ENCODE data around the gene SPACA5.
"Not testable (repeated sequence)": the region's sequence is repeated elsewhere in the genome, so short reads cannot be mapped to it uniquely, and the experiment has no call there.

Gene SPACA5

GRCh38 chrX:48022100-48022499 is 15.3 kb downstream of the SPACA5 start:
- DNase-seq, result no peak

DNA sequence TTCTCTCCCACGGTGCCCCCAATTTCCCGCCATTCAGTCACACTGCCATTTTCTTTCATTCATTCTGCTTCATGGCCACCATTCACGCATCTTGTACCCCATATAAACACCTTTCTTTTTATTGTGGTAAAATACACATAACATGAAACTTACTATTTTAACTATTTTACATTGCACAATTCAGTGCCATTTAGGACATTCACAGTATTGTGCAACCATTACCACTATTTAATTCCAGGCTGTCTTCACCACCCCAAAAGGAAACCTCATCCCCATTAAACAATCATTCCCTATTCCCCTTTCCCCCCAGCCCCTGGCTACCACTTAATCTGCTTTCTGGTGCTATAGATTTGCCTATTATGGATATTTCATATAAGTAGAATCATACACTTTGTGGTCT is 15.9 kb downstream of the SPACA5 start:
- no peak for DNase-seq

DNA sequence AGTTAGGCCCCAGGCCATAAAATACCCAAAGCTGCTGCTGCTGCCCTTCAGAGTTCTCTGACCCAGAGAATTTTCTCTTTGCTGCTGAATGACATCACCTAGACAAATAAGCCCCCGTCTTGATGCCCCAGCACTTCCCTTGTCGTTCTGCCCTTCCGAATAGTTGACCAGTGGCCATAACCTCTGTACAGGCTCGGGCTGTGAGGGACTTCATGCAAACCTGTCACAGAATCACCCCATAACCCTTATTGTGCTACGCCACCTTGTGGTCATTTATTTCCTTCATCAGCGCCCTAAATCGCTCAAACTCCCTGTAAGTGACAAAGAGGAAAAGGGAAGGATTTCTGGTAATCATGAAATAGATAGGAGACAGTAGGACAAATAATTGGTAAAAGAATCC is 18.8 kb downstream of the SPACA5 start:
- DNase-seq, result peak; percentile 28

- DNase-seq, result not testable (repeated sequence)
Observed at GRCh38 chrX:48027545-48027944, 20.8 kb downstream of the SPACA5 start.

DNA sequence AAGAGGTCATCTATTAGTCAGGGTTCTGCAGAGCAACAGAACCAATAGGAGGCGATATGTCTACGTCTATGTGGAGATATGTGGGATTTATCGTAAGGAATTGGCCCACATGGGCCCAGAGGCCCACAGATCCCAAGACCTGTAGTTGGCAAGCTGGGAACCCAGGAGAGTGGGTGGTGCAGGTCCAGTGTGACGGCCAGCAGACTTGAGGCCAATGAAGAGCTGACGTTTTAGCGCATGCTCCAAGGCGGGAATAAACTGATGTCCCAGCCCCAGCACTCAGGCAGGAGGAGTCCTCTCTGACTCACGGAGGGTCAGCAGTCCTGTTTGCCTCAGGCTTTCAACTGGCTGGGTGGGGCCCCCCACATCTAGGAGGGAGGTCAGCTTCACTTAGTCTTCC is 21.3 kb downstream of the SPACA5 start:
- DNase-seq, result no peak

- DNase-seq, result no peak
Observed at GRCh38 chrX:48030237-48030636, 23.4 kb downstream of the SPACA5 start.

- not testable (repeated sequence) for DNase-seq
Observed at GRCh38 chrX:48030641-48031173, 23.9 kb downstream of the SPACA5 start.

DNA sequence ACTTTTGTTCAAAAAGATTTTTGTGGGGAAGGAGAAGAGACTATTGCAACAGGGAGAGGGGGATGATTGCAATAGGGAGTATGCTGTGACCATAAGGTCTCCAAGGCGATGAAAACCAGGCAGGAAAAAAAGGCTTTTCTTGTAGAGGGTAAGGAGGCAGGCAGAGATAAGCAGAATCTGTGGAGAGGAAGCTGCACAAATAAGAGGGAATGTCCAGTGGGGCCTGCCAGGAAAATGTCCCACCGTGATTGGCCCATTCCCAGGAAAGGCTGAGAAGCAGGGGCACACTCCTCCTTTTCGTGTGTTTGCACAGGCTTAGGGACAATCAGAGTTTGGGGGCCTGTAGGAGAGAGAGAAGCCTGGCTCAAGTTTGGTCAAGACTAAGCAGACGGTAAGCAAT is 29.1 kb downstream of the SPACA5 start:
- DNase-seq, result no peak

GRCh38 chrX:48043056-48043455 is 36.3 kb downstream of the SPACA5 start:
- DNase-seq, result no peak

- no peak for DNase-seq
Observed at GRCh38 chrX:48045410-48046311, 38.9 kb downstream of the SPACA5 start.

- no peak for DNase-seq
Observed at GRCh38 chrX:48046846-48047245, 40.1 kb downstream of the SPACA5 start.

DNA sequence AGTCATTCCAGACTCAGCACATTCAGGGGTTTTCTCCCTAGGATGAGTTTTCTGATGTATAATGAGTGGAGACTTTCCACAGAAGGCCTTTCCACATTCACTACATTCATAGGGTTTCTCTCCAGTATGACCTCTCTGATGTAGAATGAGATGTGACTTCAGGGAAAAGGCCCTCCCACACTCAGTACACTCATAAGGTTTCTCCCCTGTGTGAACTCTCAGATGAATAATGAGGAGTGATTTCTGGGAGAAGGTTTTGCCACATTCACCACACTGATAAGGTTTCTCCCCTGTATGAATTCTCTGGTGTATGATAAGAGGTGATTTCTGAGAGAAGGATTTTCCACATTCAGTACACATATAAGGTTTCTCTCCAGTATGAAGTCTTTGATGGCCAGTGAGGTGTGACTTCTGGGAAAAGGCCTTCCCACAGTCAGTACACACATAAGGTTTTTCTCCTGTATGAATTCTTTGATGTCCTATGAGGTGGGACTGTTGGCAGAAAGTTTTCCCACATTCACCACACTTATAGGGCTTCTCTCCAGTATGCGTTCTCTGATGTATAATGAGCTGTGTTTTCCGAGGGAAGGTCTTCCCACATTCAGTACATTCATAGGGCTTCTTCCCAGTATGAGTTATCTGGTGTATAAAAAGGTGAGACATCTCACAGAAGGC is 52.0 kb downstream of the SPACA5 start:
- DNase-seq, result no peak

DNA sequence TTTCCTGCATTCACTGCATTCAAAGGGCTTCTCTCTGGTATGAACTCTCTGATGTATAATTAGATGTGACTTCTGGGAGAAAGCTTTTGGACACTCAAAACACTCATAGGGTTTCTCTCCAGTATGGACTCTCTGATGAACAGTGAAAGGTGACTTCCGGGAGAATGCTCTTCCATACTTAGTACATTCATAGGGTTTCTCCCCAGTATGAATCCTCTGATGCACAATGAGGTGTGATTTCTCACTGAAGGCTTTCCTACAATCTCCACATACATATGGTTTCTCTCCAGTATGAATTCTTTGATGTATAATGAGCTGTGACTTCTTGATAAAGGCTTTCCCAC is 52.5 kb downstream of the SPACA5 start:
- DNase-seq, result no peak

Measured in activated CD8-positive, alpha-beta memory T cell treated with anti-CD3 and anti-CD28 coated beads, Interleukin-2, amount 50 U/mL, for 4 hours (primary cell).